HEK293T (cell line): ENCODE measurements around the gene PPRC1.

ENCODE experiments used
- BHLHE40 ChIP-seq: fragments of 450-650 bp; IDR thresholded peaks from 2 replicates; pipeline ENCODE4 v1.6.1; 2016; ENCODE audit warnings: mild to moderate bottlenecking, moderate library complexity, borderline replicate concordance
- FOXM1 ChIP-seq: fragments of 450-650 bp; IDR thresholded peaks from 2 replicates; pipeline ENCODE4 v1.6.1; 2017; ENCODE audit warnings: mild to moderate bottlenecking, borderline replicate concordance
- L3MBTL2 ChIP-seq: fragments of 450-650 bp; conservative IDR thresholded peaks from 2 replicates; pipeline ENCODE4 v1.6.1; 2016; ENCODE audit warnings: mild to moderate bottlenecking
- SP1 ChIP-seq: fragments of 450-650 bp; IDR thresholded peaks from 2 replicates; pipeline ENCODE4 v1.6.1; 2017
- SUZ12 ChIP-seq: fragments of 450-650 bp; IDR thresholded peaks from 2 replicates; pipeline ENCODE4 v1.6.1; 2016; ENCODE audit warnings: mild to moderate bottlenecking
- TARDBP ChIP-seq: fragments of 450-650 bp; IDR thresholded peaks from 2 replicates; pipeline ENCODE4 v1.6.1; 2016
- ZNF384 ChIP-seq: fragments of 450-650 bp; IDR thresholded peaks from 2 replicates; pipeline ENCODE4 v1.6.1; 2016

- no peak for TF ChIP-seq TARDBP
- TF ChIP-seq SP1: no peak
- TF ChIP-seq L3MBTL2: peak; percentile 24; the same call in 1 of the 2 replicates
- TF ChIP-seq SUZ12: no peak
- no peak for TF ChIP-seq BHLHE40
- TF ChIP-seq FOXM1: no peak
- TF ChIP-seq ZNF384: no peak
Observed at GRCh38 chr10:102119417-102120141, 13.3 kb upstream of the PPRC1 start.
